OCI-M2 (cell line): ENCODE results near the gene MLANA.
"Not testable (repeated sequence)": the region's sequence is repeated elsewhere in the genome, so short reads cannot be mapped to it uniquely, and the experiment has no call there.

Experiments used
- DNase-seq: peaks from one replicate; lab custom pipeline; 2025; ENCODE audit not compliant: unreplicated experiment; lab: John Stamatoyannopoulos, UW

MLANA gene

GRCh38 chr9:5869315-5870019 is 21.2 kb upstream of the MLANA start:
- no peak for DNase-seq

GRCh38 chr9:5870020-5870339 is 20.7 kb upstream of the MLANA start:
- no peak for DNase-seq

- DNase-seq, result no peak
Observed at GRCh38 chr9:5870691-5871090, 20.0 kb upstream of the MLANA start.

- DNase-seq, result no peak
Observed at GRCh38 chr9:5871785-5872184, 18.9 kb upstream of the MLANA start.

GRCh38 chr9:5872511-5872910 is 18.2 kb upstream of the MLANA start:
- DNase-seq, result no peak

- DNase-seq, result no peak
Observed at GRCh38 chr9:5873439-5873838, 17.2 kb upstream of the MLANA start.

GRCh38 chr9:5874048-5874447 is 16.6 kb upstream of the MLANA start:
- DNase-seq, result no peak

GRCh38 chr9:5876026-5876425 is 14.7 kb upstream of the MLANA start:
- no peak for DNase-seq

- DNase-seq, result no peak
Observed at GRCh38 chr9:5876711-5877110, 14.0 kb upstream of the MLANA start.

- no peak for DNase-seq
Observed at GRCh38 chr9:5879419-5880181, 11.1 kb upstream of the MLANA start.

- DNase-seq, result not testable (repeated sequence)
Observed at GRCh38 chr9:5882244-5883012, 8.3 kb upstream of the MLANA start.

GRCh38 chr9:5884191-5884590 is 6.5 kb upstream of the MLANA start:
- no peak for DNase-seq

- DNase-seq, result no peak
Observed at GRCh38 chr9:5886114-5886939, 4.4 kb upstream of the MLANA start.

- DNase-seq, result no peak
Observed at GRCh38 chr9:5892456-5893133, 1.9 kb downstream of the MLANA start.

GRCh38 chr9:5893134-5893505 is 2.4 kb downstream of the MLANA start:
- DNase-seq, result no peak

GRCh38 chr9:5893591-5894236 is 3.0 kb downstream of the MLANA start:
- DNase-seq, result no peak

- DNase-seq, result no peak
Observed at GRCh38 chr9:5894237-5894959, 3.7 kb downstream of the MLANA start.

- no peak for DNase-seq
Observed at GRCh38 chr9:5895782-5896181, 5.1 kb downstream of the MLANA start.

GRCh38 chr9:5896863-5897262 is 6.2 kb downstream of the MLANA start:
- DNase-seq, result no peak

GRCh38 chr9:5897851-5898250 is 7.2 kb downstream of the MLANA start:
- DNase-seq, result no peak
